CD4-positive, alpha-beta T cell treated with Interleukin-12 subunit alpha and Interleukin-12 subunit beta, for 1 hour (primary cell): Measurements from ENCODE around the gene HELZ.

ENCODE experiments used
- DNase-seq: peaks from one replicate; pipeline ENCODE4 v3.0.0-alpha.2; 2020

HELZ gene

GRCh38 chr17:67224736-67225135, 20.3 kb downstream of the HELZ start:
- DNase-seq: no peak

GRCh38 chr17:67223924-67224323, 21.1 kb downstream of the HELZ start:
- DNase-seq: no peak

- DNase-seq: peak; percentile 64
These were observed 23.7 kb downstream of the HELZ start for GRCh38 chr17:67221062-67221998.

GRCh38 chr17:67218385-67218950, 26.5 kb downstream of the HELZ start:
- DNase-seq: no peak

- DNase-seq: no peak
These were observed 27.6 kb downstream of the HELZ start for GRCh38 chr17:67217446-67217845.

- no peak for DNase-seq
These were observed 28.2 kb downstream of the HELZ start for GRCh38 chr17:67216578-67217320.

GRCh38 chr17:67215991-67216421, 29.0 kb downstream of the HELZ start:
- no peak for DNase-seq

- no peak for DNase-seq
These were observed 32.1 kb downstream of the HELZ start for GRCh38 chr17:67212714-67213417.

- no peak for DNase-seq
These were observed 32.8 kb downstream of the HELZ start for GRCh38 chr17:67212231-67212630.

GRCh38 chr17:67211742-67212141, 33.3 kb downstream of the HELZ start:
- DNase-seq: no peak

- DNase-seq: no peak
These were observed 34.1 kb downstream of the HELZ start for GRCh38 chr17:67210915-67211314.

GRCh38 chr17:67208232-67208631, 36.8 kb downstream of the HELZ start:
- DNase-seq: no peak

- no peak for DNase-seq
These were observed 41.2 kb downstream of the HELZ start for GRCh38 chr17:67203818-67204217.

- no peak for DNase-seq
These were observed 42.5 kb downstream of the HELZ start for GRCh38 chr17:67202503-67202902.

GRCh38 chr17:67200727-67201301, 44.2 kb downstream of the HELZ start:
- DNase-seq: no peak

GRCh38 chr17:67198131-67198530, 46.9 kb downstream of the HELZ start:
- no peak for DNase-seq

GRCh38 chr17:67197023-67197422, 48.0 kb downstream of the HELZ start:
- peak; percentile 3 for DNase-seq

GRCh38 chr17:67196422-67196821, 48.6 kb downstream of the HELZ start:
- no peak for DNase-seq

- DNase-seq: no peak
These were observed 50.9 kb downstream of the HELZ start for GRCh38 chr17:67194134-67194533.

GRCh38 chr17:67187927-67188326, 57.1 kb downstream of the HELZ start:
- DNase-seq: no peak

- no peak for DNase-seq
These were observed 58.2 kb downstream of the HELZ start for GRCh38 chr17:67186782-67187181.

GRCh38 chr17:67183531-67183930, 61.5 kb downstream of the HELZ start:
- DNase-seq: no peak

- no peak for DNase-seq
These were observed 63.2 kb downstream of the HELZ start for GRCh38 chr17:67181825-67182224.
